Suppressor macrophage treated with lipopolysaccharide for 1 hour (primary cell): Measurements from ENCODE around the gene WDR62.
"Not testable (repeated sequence)": the region's sequence is repeated elsewhere in the genome, so short reads cannot be mapped to it uniquely, and the experiment has no call there.

Experiments used
- DNase-seq, 3 donors: peaks; one replicate each; pipeline ENCODE4 v3.0.0-alpha.2; 2020 to 2022

Gene WDR62

DNA sequence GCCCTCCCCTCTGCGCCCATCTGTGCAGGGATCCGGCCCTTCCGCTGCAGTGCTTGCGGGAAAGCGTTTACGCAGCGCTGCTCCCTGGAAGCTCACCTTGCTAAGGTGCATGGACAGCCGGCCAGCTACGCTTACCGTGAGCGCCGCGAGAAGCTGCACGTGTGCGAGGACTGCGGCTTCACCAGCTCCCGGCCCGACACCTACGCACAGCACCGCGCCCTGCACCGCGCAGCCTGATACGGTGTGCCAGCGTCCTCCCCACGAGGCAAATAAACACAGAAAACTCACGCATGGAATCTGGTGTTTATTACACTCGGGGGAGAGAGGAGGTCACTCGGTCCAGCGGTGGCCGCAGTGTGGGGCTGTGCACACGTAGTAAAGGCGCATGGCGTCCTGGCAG, 58.7 kb downstream of the WDR62 start:
- no peak for DNase-seq

DNA sequence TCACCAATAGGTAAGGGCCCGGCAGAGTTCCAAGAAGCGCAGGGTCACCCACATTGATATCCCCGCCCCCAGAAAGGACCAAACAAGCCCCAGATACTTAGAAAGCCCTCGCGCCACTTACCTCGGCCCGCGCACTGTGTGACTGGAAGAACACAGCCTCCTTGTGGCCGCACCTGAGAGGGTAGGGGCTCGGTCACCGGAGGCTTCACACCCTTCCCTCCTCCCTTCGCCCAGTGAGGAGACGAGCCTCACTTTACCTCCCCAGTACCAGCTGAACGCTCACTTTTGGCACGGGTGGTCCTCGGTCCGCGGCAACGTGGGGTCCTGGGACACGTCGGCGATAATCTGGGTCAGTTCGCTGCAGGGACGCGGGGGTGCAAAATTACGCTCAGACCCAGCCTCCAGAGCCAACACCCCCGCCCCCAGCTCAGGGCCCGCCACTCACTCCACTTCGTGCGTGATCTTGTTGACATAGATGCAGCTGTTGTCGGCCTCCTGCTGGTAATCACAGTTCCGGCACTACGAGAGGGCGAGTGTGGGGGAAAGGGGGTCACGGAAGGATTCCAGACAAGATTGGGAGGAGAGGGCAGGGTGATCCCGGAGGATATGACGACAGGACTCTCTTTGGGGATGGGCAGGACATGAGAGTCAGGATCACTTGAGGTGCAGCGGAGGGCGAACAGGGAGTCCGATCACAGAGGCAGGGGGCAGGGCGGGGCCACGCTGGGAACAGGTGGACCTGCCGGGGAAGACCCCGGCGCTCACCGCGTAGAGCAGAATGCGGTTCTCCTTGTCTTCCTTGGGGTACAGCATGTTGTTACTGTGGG, 59.4 kb downstream of the WDR62 start:
- DNase-seq: peak in 2 of 3 donors; percentile 21 to 23

DNA sequence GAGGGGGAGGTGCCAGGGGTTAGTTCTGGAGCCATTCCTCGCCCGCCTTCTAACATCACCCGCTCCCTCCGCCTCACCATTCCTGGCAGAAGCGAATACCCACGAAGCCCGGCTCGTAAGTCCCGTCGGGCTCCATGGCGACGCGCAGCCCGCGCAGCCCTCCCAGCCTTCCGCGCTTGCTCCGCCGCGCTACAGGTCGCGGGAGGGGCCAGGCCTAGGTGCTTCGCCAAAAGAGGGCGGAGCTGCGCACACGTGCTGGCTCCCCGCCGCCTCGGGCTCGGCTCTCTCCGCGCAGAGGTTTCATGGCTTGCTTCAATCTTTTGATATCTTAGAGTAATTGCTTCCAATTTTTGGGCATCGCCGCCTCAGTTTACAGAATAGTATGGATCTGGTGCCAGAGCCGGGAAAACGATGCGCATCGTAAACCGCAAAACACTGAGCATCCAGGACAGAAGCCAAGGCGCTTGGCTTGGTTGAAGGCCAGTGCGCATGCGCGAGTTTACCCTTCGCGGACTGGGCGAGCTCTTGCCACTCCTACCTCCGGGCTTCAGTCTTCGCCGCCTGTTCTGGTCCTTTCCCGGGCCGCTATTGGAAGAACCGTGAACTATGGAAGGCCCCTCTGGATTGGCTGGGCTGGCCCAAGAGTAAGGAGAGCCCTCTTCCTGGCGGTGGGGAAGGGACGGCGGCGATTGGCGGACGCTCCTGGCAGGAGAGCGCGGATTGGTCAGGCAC, 60.2 kb downstream of the WDR62 start, which contains the start of gene POLR2I:
Gene POLR2I, minus strand, starts transcription at position 155 of the 732 bp plus-strand sequence. Its CDS starts 19 bp downstream, at position 136.
- DNase-seq: peak; percentile 99 to 100 (median 100)

DNA sequence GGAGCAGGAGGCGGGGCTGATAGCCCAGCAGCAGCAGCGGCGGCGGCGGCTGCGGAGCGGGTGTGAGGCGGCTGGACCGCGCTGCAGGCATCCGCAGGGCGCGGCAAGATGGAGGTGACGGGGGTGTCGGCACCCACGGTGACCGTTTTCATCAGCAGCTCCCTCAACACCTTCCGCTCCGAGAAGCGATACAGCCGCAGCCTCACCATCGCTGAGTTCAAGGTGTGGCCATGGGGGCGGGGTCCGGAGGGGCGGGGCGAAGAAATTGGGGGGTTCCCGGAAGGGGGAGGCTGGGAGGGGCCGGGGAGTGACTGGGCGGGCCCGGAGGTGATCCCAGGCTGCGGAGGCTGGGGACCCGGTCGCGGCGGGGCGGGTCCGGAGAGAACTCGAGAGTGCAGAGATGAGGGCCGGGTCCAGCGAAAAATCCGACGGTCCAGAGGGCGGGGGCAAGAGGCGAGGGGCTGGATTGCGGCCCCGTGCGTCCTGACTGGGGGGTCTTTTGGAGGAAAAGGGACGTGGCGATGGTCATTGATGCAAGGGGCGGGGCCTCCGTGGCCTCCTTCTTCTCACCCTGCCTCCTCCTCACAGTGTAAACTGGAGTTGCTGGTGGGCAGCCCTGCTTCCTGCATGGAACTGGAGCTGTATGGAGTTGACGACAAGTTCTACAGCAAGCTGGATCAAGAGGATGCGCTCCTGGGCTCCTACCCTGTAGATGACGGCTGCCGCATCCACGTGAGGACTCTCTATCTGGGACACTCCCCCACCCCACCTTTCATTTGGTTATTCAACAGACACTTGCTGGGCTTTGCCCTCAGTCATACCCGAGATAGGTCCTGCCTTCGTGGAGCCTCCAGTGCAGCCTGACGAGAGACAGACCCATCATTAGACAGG, 61.0 kb downstream of the WDR62 start, which contains the start of gene TBCB:
Gene TBCB, plus strand, starts transcription at position 16 of the 891 bp plus-strand sequence. Its CDS starts 93 bp downstream, at position 109.
- DNase-seq: peak; percentile 73 to 94 (median 88)

DNA sequence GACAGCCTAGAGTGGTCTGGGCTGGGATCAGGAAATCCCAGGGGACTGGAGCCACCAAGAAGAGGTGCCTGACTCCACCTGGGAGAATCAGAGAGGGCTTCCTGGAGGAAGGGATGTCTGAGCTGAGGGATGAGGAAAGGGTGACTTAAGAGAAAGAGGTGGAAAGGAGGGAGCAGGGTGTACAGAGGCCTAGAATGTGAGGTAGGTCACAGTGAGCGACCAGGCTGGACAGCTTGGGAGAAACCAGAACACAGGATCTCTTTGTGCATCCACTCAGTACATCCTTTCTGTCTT, 61.6 kb downstream of the WDR62 start:
- DNase-seq: no peak

DNA sequence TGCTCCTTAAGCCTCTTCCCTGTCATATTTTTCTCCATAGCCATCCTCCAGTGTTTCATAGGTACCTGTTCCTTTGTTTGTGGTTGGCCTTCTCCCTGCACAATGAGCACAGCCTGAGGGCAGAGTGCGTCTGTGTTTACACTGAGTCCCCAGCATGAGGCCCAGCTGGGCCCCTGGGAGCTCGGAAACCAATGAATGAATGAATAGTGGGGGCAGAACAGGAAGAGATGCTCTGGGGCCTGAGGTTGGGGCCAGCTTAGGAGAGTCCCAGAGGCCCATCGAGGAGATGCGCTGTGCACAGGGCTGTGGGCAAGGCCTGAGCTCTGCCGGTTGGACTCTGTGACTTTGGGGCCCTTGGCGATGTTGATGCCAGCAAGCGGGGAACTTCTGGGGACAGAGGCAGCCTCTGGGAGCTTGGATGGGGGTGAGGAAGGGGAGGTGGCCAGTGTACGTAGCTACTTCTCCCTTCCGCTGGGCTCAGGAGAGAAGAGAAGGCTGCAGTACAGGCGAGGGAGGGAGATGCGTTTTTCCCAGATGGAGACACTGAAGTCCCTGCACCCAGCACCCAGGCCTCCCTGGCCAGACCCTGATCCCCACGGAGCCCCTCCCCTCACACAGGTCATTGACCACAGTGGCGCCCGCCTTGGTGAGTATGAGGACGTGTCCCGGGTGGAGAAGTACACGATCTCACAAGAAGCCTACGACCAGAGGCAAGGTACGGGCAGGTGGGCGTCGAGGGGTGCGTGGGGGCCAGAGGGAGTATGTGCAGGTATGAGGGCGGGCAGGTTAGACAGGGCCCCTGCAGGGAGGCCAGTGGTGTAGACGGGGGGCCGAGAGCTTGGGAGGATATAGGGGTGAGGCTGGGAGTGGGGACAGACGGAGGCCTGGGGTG, 65.6 kb downstream of the WDR62 start:
- no peak for DNase-seq

DNA sequence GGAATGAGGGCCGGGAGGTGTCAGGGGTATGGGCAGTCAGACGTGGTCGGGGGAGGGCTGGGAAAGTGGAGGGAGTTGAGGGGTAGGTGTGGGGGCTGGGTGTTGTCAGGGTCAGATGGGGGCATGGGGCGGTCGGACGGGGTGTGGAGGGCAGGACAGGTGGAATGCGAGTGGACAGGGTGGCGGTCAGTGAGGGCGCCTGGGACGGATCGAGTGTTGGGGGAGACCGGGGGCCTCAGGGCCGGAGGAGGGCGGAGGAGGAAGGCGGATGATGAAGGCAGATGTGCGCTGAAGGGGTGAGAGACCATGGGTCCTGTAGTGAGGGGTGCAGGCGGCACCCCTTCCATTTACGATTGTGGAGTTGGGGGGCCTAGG, 66.3 kb downstream of the WDR62 start:
- DNase-seq: no peak

DNA sequence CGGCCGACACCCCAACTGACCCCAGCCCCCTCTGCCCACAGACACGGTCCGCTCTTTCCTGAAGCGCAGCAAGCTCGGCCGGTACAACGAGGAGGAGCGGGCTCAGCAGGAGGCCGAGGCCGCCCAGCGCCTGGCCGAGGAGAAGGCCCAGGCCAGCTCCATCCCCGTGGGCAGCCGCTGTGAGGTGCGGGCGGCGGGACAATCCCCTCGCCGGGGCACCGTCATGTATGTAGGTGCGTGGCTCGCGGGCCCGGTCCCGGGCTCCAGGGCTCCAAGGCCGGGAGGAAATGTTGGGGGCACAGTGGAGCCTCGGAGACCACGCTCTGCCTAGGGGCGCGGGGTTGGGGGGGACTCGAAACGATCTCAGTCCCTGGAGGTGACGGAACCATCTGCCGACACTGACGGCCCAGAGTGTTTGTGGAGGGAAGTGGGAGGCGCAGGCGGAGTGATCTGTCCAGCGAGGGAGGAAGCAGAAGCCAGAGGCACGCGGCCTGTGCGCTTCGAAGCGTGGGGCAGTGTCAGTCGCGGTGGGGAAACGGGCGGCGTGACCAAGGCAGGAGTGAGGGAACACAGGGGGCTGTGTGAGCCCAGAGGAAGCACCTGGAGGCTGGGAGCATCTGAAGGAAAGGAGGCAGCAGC, 66.9 kb downstream of the WDR62 start:
- no peak for DNase-seq

DNA sequence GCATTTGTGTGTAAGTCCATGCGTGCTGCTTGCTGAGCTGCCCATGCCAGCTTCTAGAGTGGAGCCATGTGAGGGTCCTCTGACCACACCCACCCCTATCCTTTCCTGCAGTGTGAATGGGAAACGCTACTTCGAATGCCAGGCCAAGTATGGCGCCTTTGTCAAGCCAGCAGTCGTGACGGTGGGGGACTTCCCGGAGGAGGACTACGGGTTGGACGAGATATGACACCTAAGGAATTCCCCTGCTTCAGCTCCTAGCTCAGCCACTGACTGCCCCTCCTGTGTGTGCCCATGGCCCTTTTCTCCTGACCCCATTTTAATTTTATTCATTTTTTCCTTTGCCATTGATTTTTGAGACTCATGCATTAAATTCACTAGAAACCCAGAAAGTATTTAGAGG, 70.9 kb downstream of the WDR62 start:
- no peak for DNase-seq

DNA sequence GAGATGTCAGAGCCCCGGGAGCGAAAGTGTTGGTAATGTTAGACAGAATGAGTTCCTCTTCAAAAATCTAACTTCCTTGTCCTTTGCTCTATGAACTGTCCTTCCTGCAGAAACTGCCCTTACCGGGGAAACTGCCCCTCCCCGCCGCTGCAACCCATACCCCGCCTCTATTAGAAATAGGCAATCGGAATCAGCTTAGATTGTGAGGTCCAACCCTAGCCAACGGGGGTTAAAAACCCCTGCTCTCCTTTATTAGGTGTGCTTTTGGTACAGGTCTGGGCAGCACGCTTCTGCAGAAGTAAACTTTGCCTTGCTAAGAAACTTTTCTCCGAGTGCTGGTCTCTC, 73.7 kb downstream of the WDR62 start:
- no peak for DNase-seq

DNA sequence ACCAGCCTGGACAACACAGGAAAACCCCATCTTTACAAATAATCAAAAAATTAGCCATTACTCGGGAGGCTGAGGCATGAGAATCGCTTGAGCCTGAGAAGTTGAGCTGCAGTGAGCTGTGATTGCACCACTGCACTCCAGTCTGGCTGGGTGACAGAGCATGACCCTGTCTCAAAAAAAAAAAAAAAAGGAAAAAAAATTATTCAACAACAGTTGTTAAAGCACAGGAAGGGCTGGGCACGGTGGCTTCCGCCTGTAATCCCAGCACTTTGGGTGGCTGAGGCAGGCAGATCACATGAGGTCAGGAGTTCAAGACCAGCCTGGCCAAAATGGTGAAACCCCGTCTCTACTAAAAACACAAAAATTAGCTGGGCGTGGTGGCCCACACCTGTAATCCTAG, 76.5 kb downstream of the WDR62 start:
- peak; percentile 42 to 69 (median 57) for DNase-seq

DNA sequence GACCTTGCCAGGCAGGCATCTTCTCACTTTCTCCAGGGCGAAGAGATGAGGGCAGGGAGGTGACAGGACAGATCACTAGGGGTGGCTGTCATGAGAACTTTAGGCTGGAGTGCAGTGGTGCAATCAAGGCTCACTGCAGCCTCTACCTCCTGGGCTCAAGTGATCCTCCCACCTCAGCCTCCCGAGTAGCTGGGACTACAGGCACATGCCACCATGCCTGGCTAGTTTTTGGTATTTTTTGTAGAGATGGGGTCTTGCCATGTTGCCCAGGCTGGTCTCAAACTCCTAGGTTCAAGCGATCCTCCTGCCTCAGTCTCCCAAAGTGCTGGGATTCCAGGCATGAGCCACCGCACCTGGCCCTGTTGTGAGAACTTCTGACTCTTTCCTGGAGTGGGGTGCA, 80.2 kb downstream of the WDR62 start:
- not testable (repeated sequence) for DNase-seq

DNA sequence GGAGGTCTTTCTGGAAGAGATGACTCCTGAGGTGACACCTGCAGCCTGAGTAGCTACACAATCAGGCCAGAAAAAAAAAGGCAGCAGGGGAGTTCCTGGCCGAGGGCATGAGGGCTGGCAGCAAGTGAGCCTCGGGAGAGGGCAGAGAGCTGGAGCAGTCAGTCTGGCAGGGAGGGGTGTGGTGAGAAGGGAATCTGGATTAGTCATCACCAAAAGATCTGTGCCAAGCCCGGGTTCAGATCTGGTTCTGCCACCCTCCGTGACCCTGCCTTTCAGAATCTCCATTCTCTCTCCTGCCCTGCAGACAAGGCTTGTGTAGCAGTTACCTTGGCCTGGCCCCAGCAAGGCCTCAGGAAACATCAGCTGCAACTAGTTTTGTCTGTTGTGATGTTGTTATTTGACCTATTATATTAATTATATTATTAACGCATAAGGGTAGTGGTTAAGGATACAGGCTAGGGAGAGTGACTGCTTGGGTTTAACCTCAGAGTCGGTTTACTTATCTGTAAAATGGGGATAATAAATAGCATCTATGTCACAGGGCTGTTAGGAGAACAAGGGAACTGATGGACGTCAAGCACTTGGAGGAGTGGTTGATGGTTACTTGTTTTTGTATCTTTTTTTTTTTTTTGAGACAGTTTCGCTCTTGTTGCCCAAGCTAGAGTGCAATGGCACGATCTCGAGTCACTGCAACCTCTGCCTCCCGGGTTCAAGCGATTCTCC, 82.4 kb downstream of the WDR62 start:
- DNase-seq: peak; percentile 53 to 55 (median 55)

DNA sequence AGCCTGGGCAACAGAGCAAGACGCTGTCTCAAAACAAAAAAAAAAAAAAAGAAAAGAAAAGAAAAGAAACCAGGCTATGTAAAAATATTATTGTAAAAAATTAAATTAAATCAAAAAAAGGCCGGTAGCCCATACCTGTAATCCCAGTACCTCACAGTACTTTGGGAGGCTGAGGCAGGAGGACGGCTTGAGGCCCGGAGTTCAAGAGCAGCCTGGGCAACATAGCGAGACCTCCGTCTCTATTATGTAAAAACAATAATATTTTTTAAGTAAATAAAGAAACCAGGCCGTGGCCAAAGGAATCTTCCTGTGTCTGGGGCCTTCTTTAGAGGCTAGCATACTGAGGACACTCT, 84.4 kb downstream of the WDR62 start:
- no peak for DNase-seq

DNA sequence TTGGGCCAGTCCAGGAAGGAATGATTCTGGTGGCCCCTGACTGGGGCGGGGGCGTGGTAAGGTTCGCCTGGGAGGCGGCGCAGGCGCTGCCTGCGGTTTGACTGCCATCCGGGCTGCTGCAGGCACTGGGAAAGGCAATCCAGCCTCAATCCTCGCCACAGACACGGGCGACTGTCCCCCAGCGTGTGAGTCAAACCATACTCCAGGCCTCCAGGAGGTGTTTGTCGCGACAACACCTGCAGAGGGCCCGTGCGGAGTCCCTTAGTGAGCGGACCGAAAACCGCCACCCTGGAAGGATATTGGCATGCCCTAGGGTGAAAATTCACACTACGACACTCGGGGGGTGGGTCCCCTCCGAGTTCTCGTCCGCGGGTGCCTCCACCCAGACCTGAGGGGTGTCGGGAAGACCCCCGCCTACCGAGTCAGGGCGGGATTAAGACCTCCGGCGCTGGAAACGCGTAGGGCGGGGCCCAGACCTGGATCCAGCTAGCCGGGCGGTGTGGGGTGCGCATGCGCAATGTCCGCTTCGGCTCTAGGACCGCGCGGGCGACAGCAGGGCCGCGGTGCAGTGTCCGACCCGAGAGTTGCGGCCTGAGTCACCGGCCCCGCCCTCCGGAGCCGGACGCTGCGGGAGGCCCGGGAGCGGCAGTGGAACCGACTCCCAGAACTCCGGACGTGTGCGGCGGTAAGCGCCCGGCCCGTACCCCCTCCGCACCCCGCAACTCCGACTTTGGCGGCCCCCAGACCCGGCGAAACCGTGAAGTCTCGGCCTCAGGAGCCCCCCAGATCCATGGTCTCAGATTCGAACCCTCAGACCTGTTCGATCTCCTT, 85.0 kb downstream of the WDR62 start, which contains the start of gene CAPNS1:
Gene CAPNS1, plus strand, starts transcription at position 594 of the 831 bp plus-strand sequence. CDS start 946 bp downstream, outside the sequence.
- DNase-seq: peak; percentile 98 to 99 (median 99)

DNA sequence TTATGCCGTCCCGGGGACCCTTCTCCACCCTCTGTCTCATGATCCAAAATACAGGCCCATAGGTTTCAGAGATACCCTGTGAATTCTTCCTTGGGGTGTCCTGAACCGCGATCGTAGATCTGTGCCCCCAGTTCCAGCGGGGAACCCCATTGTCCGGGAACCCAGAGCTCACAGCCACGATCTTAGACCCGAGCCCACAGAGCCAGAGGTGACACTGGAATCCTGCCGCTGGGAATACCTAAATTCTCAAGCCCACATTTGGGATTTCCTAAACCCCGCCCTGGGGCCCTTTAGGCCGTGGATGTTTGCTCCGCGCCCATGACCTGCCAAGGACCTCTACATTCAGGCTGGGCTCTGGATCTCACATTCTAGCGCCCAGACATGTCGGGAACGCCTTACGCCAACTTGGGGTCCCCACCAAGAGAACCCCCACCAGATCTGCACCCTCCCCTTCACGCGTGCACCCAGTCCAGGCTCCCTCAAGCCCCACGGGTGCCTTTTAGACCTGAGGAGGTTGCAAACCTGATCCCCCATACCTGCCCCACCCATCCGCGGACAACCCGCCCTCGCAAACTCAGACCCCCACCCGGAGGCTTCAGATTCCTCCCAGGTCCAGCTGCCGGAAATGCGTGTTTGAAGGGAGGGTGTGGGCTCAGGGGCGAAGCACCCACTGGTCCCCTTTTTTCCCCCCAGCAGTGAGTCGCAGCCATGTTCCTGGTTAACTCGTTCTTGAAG, 85.8 kb downstream of the WDR62 start:
- peak; percentile 76 to 87 (median 77) for DNase-seq

DNA sequence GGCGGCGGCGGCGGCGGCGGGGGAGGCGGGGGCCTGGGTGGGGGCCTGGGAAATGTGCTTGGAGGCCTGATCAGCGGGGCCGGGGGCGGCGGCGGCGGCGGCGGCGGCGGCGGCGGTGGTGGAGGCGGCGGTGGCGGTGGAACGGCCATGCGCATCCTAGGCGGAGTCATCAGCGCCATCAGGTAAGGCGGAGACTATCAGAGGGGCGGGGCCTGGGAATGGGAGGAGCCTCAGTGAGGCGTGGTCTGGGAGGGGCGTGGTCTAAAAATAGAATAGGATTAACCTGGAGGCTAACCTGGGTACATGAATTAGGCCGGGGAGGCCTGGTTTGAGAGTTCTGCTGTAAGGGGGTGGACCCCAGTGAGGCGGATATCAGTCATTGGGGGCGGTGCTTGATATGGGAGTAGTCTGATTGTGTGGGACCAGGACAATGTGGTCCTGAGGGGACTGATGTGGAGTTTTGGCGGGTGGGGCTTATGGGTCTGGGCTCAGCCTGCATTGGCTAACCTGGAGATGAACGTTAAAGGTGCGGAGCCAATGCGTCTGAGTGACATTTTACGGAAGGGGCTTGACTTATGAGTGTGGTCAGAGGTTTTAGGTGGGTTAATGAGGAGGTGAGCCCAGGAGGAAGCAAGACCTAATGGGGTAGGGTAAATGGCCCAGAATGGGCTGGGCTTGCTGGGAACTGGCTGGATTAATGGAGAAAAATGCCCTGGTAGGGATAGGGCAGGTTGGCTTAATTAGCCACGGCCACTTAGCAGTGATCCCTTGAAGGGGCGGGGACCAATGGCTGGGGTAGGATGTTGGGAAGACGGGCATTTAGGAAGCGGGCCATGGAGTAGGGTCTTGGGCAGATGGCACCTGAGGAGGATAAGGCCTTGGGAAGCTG, 86.6 kb downstream of the WDR62 start:
- DNase-seq: peak; percentile 88 to 94 (median 92)

DNA sequence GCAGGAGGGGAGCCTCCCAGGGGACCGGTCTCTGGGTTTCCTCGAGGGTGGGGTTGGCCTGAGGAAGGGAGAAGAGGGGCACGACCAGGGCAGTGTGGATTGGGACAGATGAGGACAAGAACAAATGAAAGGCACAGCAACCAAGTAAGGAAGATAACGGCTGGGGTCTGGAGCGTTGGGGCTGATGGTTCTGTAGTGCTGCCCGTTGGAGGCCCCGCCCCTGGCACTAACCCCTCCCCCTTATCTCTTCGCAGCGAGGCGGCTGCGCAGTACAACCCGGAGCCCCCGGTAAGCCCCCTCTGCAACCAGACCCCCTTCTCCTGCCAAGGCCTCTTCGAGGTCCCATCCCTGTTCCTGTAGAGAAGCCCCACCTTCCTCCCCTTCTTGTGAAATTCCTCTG, 87.3 kb downstream of the WDR62 start:
- DNase-seq: no peak
